GM12878 (cell line): ENCODE results near the gene ANKRD45.

Experiments
- CTCF ChIP-seq, 3 experiments: IDR thresholded peaks in 2 of 3; conservative IDR thresholded peaks in 1 of 3; 2 replicates each; pipeline ENCODE4 v1.5.1; 2011; ENCODE audit warnings: low read depth in 3 of 3, low read length in 3 of 3, mild to moderate bottlenecking in 3 of 3, control low read depth in 2 of 3, moderate library complexity in 2 of 3, inconsistent platforms in 1 of 3, mixed read lengths in 1 of 3; ENCODE audit not compliant: control insufficient read depth in 2 of 3, insufficient read depth in 1 of 3; ENCODE audit errors: extremely low read depth in 1 of 3
- TCF3 ChIP-seq: IDR thresholded peaks from 2 replicates; pipeline ENCODE4 v1.6.1; 2012; ENCODE audit warnings: low read depth, mild to moderate bottlenecking, low read length, borderline replicate concordance; ENCODE audit not compliant: insufficient read depth
- YY1 ChIP-seq: IDR thresholded peaks from 2 replicates; pipeline ENCODE4 v1.6.1; 2011; ENCODE audit warnings: low read depth, mild to moderate bottlenecking, low read length

GRCh38 chr1:173580071-173580470 is 89.6 kb downstream of the ANKRD45 start:
- TF ChIP-seq YY1 (no peak), TCF3 (no peak), CTCF (IDR thresholded peaks at IDR 0.05 in 2 of 3, conservative IDR thresholded peaks at IDR 0.05 in 1 of 3; ENCODE audit: control insufficient read depth in 2 of 3, extremely low read depth in 1 of 3, insufficient read depth in 1 of 3, low read depth in 3 of 3, low read length in 3 of 3) (no peak)
